A673 (cell line): ENCODE data around the gene CLDN12.

Source experiments
- EZH2 ChIP-seq: fragments of 200-600 bp; sonication (generic); IDR thresholded peaks from 2 replicates; pipeline ENCODE4 v1.6.1; 2017; ENCODE audit warnings: borderline replicate concordance, low read depth, mild to moderate bottlenecking, mixed read lengths, antibody characterized with exemption, low read length; ENCODE audit not compliant: poor library complexity, severe bottlenecking
- TF ChIP-seq, protein P1 (sequence below): fragments of 300-800, 200-600 bp; sonication (generic); conservative IDR thresholded peaks from 2 replicates; pipeline ENCODE4 v1.5.1; 2017; ENCODE audit warnings: low read depth, mild to moderate bottlenecking, antibody characterized with exemption, low read length, moderate library complexity, mixed read lengths

GRCh38 chr7:90401989-90402388, 1.3 kb upstream of the CLDN12 start:
- TF ChIP-seq, protein P1, sequence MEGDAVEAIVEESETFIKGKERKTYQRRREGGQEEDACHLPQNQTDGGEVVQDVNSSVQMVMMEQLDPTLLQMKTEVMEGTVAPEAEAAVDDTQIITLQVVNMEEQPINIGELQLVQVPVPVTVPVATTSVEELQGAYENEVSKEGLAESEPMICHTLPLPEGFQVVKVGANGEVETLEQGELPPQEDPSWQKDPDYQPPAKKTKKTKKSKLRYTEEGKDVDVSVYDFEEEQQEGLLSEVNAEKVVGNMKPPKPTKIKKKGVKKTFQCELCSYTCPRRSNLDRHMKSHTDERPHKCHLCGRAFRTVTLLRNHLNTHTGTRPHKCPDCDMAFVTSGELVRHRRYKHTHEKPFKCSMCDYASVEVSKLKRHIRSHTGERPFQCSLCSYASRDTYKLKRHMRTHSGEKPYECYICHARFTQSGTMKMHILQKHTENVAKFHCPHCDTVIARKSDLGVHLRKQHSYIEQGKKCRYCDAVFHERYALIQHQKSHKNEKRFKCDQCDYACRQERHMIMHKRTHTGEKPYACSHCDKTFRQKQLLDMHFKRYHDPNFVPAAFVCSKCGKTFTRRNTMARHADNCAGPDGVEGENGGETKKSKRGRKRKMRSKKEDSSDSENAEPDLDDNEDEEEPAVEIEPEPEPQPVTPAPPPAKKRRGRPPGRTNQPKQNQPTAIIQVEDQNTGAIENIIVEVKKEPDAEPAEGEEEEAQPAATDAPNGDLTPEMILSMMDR = no peak
- TF ChIP-seq EZH2 = no peak
